MM.1S (cell line): ENCODE results near the gene GAK.

Experiments used
- DNase-seq: peaks from one replicate; pipeline ENCODE4 v3.0.0-alpha.2; 2015
- H2AFZ ChIP-seq: fragments of 300-600 bp; sonication (generic); 2 replicates; pipeline ENCODE4 v1.6.0; 2016; ENCODE audit warnings: antibody characterized with exemption, low read length
- H3F3A ChIP-seq: fragments of 300-600 bp; sonication (generic); 2 replicates; pipeline ENCODE4 v1.6.1; 2016; ENCODE audit warnings: mild to moderate bottlenecking, antibody characterized with exemption, low read length, moderate library complexity, mixed read lengths; ENCODE audit not compliant: insufficient read depth
- H3K27ac ChIP-seq: fragments of 300-600 bp; sonication (generic); 2 replicates; pipeline ENCODE4 v1.5.1; 2016; ENCODE audit warnings: mild to moderate bottlenecking, low read length
- H3K27me3 ChIP-seq: fragments of 300-600 bp; sonication (generic); replicated peaks from 2 replicates; pipeline ENCODE4 v1.6.0; 2016; ENCODE audit warnings: low read length; ENCODE audit not compliant: insufficient read depth
- H3K36me3 ChIP-seq: fragments of 300-600 bp; sonication (generic); replicated peaks from 2 replicates; pipeline ENCODE4 v1.6.1; 2016; ENCODE audit warnings: mild to moderate bottlenecking, low read length, mixed read lengths; ENCODE audit not compliant: insufficient read depth
- H3K4me1 ChIP-seq: fragments of 300-600 bp; sonication (generic); 2 replicates; pipeline ENCODE4 v1.6.1; 2016; ENCODE audit warnings: low read length, mixed read lengths
- H3K4me2 ChIP-seq: fragments of 300-600 bp; sonication (generic); 2 replicates; pipeline ENCODE4 v1.6.0; 2016; ENCODE audit warnings: low read depth, low read length
- H3K4me3 ChIP-seq: fragments of 300-600 bp; sonication (generic); 2 replicates; pipeline ENCODE4 v1.5.1; 2016; ENCODE audit warnings: low read length, mixed read lengths
- H3K79me2 ChIP-seq: fragments of 300-600 bp; sonication (generic); 2 replicates; pipeline ENCODE4 v1.6.1; 2016; ENCODE audit warnings: mixed run types, low read length, mixed read lengths
- H3K9ac ChIP-seq: fragments of 300-600 bp; sonication (generic); 2 replicates; pipeline ENCODE4 v1.6.1; 2016; ENCODE audit warnings: low read length, mixed read lengths
- H3K9me2 ChIP-seq: fragments of 300-600 bp; sonication (generic); replicated peaks from 2 replicates; pipeline ENCODE4 v1.6.1; 2016; ENCODE audit warnings: mild to moderate bottlenecking, low read length, mixed read lengths; ENCODE audit not compliant: insufficient read depth
- H3K9me3 ChIP-seq: fragments of 300-600 bp; sonication (generic); replicated peaks from 2 replicates; pipeline ENCODE4 v1.6.1; 2016; ENCODE audit warnings: mild to moderate bottlenecking, low read length, mixed read lengths; ENCODE audit not compliant: insufficient read depth
- H4K20me1 ChIP-seq: fragments of 300-600 bp; sonication (generic); 2 replicates; pipeline ENCODE4 v1.6.1; 2016; ENCODE audit warnings: mild to moderate bottlenecking, low read length, moderate library complexity, mixed read lengths; ENCODE audit not compliant: insufficient read depth
- EZH2 ChIP-seq: fragments of 300-600 bp; sonication (generic); optimal IDR thresholded peaks from 2 replicates; pipeline ENCODE3; 2017; ENCODE audit warnings: low read depth, mild to moderate bottlenecking, antibody characterized with exemption, low read length, mixed read lengths
- EZH2phosphoT487 ChIP-seq: fragments of 300-600 bp; sonication (generic); IDR thresholded peaks from 2 replicates; pipeline ENCODE4 v1.6.1; 2018; ENCODE audit warnings: antibody characterized with exemption, low read length
- TF ChIP-seq, protein P1 (sequence below): fragments of 300-600 bp; sonication (generic); IDR thresholded peaks from 2 replicates; pipeline ENCODE4 v1.5.1; 2016; ENCODE audit warnings: antibody characterized with exemption, low read length, mixed read lengths

The GAK gene

DNA sequence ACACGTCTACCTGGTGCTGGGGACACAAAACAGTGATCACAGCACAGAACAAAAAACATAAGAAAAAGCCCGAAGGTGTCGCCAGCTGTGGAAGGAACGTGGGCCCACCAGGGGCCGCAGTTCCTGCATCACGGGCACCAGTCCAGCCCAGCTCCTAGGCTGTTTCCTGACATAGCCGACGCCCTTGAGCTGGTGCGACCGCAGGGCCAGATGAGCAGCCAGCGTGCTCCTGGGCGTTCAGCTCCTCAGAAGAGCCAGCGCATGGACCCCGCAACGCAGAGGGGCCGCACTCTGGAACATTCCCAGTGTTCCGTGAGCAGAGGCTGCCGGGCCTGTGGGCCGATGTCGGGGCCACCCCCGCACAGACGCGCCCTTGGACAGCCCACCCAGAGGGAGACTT is 44.1 kb downstream of the GAK start:
- H2AFZ ChIP-seq, result no peak overlapping the region
- TF ChIP-seq EZH2 (no peak), EZH2phosphoT487 (no peak)
- TF ChIP-seq, protein P1, sequence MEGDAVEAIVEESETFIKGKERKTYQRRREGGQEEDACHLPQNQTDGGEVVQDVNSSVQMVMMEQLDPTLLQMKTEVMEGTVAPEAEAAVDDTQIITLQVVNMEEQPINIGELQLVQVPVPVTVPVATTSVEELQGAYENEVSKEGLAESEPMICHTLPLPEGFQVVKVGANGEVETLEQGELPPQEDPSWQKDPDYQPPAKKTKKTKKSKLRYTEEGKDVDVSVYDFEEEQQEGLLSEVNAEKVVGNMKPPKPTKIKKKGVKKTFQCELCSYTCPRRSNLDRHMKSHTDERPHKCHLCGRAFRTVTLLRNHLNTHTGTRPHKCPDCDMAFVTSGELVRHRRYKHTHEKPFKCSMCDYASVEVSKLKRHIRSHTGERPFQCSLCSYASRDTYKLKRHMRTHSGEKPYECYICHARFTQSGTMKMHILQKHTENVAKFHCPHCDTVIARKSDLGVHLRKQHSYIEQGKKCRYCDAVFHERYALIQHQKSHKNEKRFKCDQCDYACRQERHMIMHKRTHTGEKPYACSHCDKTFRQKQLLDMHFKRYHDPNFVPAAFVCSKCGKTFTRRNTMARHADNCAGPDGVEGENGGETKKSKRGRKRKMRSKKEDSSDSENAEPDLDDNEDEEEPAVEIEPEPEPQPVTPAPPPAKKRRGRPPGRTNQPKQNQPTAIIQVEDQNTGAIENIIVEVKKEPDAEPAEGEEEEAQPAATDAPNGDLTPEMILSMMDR, result no peak
- H3K27me3 ChIP-seq, result no peaks in the 10 kb centered on the region
- H3K9me3 ChIP-seq, result no peaks in the 10 kb centered on the region
- H3K79me2 ChIP-seq, result no peaks in the 10 kb centered on the region
- H3K4me3 ChIP-seq, result no peak overlapping the region
- H3K9ac ChIP-seq, result no peak overlapping the region
- H3F3A ChIP-seq, result no peaks in the 10 kb centered on the region
- H3K36me3 ChIP-seq, result peaks cover 4% of the 10 kb centered on the region; the same call in 1 of the 2 replicates
- H3K27ac ChIP-seq, result no peak overlapping the region
- no peaks in the 10 kb centered on the region for H4K20me1 ChIP-seq
- no peak overlapping the region for H3K4me2 ChIP-seq
- H3K4me1 ChIP-seq, result no peaks in the 10 kb centered on the region
- no peaks in the 10 kb centered on the region for H3K9me2 ChIP-seq
- no peak for DNase-seq

- no peaks in the 10 kb centered on the region; the same call in 1 of the 2 replicates for H3K36me3 ChIP-seq
- H3K4me1 ChIP-seq, result no peaks in the 10 kb centered on the region
- no peaks in the 10 kb centered on the region for H3K9me2 ChIP-seq
- TF ChIP-seq EZH2phosphoT487 (no peak), EZH2 (no peak)
- TF ChIP-seq, protein P1, result no peak
- H3K9me3 ChIP-seq, result no peaks in the 10 kb centered on the region
- H3K27ac ChIP-seq, result no peak overlapping the region
- H3K9ac ChIP-seq, result no peak overlapping the region
- H3K27me3 ChIP-seq, result no peaks in the 10 kb centered on the region
- no peak overlapping the region for H2AFZ ChIP-seq
- H3K79me2 ChIP-seq, result no peaks in the 10 kb centered on the region
- no peak overlapping the region for H3K4me2 ChIP-seq
- H4K20me1 ChIP-seq, result no peaks in the 10 kb centered on the region
- no peaks in the 10 kb centered on the region for H3F3A ChIP-seq
- no peak overlapping the region for H3K4me3 ChIP-seq
- DNase-seq, result no peak
Measured at GRCh38 chr4:887034-887763, 44.9 kb downstream of the GAK start.

- no peaks in the 10 kb centered on the region for H3K9me2 ChIP-seq
- H3K4me3 ChIP-seq, result no peak overlapping the region
- no peaks in the 10 kb centered on the region for H4K20me1 ChIP-seq
- H3K4me1 ChIP-seq, result no peaks in the 10 kb centered on the region
- no peaks in the 10 kb centered on the region for H3K27me3 ChIP-seq
- H3K4me2 ChIP-seq, result no peak overlapping the region
- DNase-seq, result no peak
- H3K9me3 ChIP-seq, result no peaks in the 10 kb centered on the region
- H3K36me3 ChIP-seq, result no peaks in the 10 kb centered on the region; the same call in 1 of the 2 replicates
- H2AFZ ChIP-seq, result no peak overlapping the region
- H3K79me2 ChIP-seq, result no peaks in the 10 kb centered on the region
- H3K9ac ChIP-seq, result no peak overlapping the region
- no peaks in the 10 kb centered on the region for H3F3A ChIP-seq
- no peak for TF ChIP-seq EZH2phosphoT487
- no peak overlapping the region for H3K27ac ChIP-seq
Measured at GRCh38 chr4:886244-886643, 45.9 kb downstream of the GAK start.

DNA sequence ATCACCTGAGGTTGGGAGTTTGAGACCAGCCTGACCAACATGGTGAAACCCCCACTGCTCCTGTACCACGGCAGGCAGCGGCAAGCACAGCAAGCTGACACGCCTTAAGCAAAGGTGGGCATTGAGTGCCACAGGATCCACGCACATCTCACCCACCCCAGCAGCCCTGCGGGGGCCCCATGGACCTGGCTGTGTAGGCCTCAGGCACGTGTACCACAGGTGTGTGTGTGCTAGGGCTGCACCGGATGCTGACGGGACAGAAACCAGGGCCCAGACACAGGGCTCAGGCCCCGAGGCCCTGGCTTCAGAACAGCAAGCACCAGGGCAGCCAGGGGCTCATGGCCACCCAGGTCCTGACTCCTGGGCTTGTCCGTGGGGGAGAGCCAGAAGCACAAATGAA is 46.8 kb downstream of the GAK start:
- H3K9ac ChIP-seq, result no peak overlapping the region
- no peaks in the 10 kb centered on the region; the same call in 1 of the 2 replicates for H3K36me3 ChIP-seq
- DNase-seq, result no peak

More for the DNA sequence above, 46.8 kb downstream of the GAK start:
- H3K4me3 ChIP-seq, result no peak overlapping the region
- H3K4me2 ChIP-seq, result no peak overlapping the region
- H2AFZ ChIP-seq, result no peak overlapping the region
- no peak for TF ChIP-seq EZH2phosphoT487
- no peak for TF ChIP-seq EZH2
- TF ChIP-seq, protein P1, result no peak
- no peaks in the 10 kb centered on the region for H3F3A ChIP-seq
- H3K9me3 ChIP-seq, result no peaks in the 10 kb centered on the region
- no peaks in the 10 kb centered on the region for H3K27me3 ChIP-seq
- H3K79me2 ChIP-seq, result no peaks in the 10 kb centered on the region
- no peak overlapping the region for H3K27ac ChIP-seq
- no peaks in the 10 kb centered on the region for H4K20me1 ChIP-seq
- no peaks in the 10 kb centered on the region for H3K9me2 ChIP-seq
- no peaks in the 10 kb centered on the region for H3K4me1 ChIP-seq
